NCI-H1694 (cell line): Measurements from ENCODE around the gene PI4KA.
A peak's percentile ranks its signal among the peaks of the same experiment; 100 is the strongest.
"Not testable (repeated sequence)": the region's sequence is repeated elsewhere in the genome, so short reads cannot be mapped to it uniquely, and the experiment has no call there.

Source experiments
- DNase-seq: peaks from one replicate; lab custom pipeline; 2025; lab: John Stamatoyannopoulos, UW

PI4KA gene

DNA sequence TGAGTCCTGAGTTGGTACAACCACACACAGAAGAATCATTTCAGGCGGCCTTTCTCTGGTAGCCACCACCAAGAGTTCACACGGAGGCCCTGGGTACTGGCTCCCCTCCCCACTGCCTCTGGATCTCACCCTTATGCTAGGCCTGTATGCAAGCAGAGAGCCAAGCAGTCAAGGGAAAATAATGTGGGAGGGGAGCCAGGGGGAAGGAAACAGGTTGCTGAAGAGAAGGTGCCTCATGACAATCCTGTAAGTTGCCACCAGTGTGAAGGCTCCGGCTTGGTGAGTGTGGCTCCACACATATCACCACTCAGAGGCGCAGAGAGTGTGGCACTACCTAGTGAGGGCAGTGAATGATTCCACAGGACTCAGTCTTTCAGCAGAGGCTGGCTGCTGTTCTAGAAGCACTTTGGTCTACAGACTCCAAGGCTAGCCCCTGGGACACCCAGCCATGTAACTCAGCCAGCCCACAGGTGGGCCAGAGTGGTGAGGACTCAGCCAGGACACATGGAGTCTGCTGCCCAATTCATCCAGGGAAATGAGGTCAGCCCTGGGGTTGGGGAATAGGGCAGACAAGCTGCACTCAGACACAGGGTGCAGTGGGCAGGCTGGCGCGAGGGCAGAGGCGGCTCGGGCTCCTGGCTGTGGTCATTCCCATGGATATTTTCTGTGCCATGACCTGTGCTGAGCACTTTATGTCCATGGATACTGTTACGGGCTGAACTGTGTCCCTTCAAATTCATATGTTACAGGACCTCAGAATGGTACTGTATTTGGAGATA lies 133.7 kb downstream of the PI4KA start:
- DNase-seq, result no peak

DNA sequence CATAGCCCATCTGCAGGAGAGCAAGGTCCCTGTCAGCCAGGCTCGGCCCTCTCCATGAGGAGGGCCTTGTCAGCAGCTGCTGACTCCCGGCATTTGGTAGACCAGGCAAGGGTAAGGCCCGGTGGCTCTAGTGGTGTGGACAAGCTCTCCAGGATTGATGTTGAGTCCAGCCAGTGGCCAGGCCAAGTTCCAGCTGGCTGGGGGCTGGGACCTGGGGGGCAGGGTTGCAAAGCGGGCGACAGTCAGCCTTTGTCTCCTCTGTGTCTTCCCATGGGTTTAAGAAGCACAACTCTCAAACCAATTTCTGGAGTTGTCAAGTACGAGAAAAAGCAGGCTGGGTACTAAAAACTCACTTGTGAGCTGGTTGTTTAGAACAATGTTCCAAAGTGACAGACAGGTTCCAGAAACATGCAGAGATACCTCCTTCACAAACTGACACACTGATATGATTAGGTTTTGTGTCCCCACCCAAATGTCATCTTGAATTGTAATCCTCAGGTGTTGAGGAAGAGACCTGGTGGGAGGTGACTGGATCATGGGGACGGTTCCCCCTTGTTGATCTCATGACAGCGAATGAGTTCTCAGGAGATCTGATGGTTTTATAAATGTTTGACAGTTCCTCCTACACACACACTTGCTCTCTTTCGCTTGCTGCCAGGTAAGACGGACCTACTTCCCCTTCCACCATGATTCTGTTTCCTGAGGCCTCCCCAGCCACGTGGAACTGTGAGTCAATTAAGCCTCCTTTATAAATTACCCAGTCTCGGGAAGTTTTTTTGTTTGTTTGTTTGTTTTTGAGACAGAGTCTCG lies 137.0 kb downstream of the PI4KA start:
- DNase-seq, result no peak

DNA sequence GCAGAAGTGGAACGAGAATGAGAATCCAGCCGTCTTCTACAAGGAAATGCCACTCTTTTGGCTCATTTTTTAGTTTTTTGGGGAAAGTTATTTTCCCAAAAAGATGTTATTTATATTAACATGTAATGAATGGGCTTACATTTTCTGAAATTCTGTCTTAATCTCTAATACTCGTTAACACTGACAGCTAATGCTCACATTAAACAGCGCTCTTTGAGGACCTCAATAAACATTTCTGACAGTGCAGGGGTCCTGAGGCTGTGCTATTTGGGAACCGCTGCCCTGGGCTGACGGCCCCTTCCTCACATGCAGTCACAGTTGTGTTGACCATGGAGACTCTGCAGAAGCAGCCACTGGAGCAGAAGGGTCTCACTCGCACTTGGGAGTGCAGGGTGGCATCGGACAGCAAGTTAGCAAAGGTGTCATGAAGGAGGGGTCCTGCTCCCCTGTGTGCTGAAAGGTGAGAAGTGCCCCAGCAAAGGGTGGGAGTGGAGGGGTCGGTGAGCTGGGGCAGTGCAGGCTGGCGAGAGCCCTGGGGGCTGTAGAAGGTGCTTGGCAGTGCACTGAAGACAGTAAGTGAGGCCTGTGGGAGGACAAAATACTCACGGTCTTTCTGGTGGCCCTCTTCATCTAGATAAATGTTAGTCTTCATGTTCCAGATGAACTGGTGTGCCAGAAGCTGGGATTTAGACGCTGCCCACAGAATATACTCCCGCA lies 137.8 kb downstream of the PI4KA start:
- DNase-seq, result no peak

DNA sequence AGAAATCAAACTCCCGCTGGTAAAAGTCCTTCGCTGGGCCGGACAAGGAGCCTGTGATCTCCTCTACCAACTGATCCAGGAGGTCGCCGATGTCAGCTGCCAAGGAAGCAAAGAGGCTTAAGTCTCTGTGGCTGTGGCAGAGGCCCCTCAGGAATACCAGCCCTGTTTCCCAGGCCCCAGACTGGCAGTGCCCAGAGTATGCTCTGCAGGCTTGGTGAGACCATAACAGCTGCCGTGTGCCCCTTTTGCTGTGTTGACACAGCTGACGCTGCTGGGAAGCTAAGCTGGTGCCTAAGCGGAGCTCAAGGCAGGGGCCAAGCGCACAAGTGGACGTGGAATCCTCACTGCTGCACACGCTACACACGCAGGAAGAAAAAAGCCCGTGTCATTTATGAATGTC lies 139.9 kb downstream of the PI4KA start:
- DNase-seq, result peak; percentile 21

DNA sequence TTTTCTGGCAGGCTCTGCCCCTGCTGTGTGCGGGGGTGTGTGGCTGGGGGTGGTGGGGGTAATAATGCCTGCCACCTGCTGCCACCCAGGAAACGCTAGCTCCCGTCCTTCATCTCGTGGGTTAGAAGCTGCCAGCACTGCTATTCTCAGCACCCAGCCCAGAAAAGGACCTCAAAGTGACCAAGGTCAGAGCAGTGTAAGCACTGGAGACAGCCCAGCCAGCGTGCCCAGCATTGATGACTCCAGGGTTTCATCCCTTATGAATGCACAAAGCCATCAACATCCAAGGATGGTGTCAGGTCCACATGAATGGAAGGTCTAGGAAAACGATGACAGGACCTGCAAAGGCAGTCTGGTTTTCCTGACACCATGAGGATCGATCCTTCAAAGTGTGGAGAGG lies 140.6 kb downstream of the PI4KA start:
- DNase-seq, result not testable (repeated sequence)

DNA sequence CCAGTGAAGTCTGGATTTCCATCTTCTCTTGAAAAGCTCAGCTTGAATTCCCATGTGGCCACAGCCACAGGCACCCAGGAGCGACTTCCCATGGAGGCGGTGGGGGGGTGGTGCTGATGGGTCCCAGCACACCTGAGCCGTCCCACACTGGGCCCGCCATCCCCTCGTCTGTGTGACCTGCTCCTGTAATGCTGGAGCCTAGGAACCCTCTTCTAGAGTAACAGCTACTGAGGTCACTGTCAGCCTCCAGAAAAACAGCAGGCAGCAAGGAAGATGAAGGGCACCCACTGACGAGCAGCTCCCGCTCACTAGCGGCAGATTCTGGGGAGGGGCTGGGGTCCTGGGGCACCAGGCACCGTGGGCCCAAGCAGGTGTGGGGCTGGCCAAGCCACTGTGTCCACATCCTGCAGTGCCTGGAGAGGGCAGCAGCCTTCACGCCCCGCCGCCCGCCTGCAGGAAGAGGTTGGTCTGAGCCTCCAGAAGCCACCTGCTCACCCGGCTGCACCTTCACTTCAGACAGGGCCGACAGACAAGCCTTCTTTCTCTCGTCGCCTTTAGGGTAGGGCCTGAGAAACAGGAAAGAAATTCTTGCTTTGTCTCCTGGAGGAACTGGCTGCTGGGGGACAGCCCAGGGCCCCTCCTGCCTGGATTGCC lies 141.3 kb downstream of the PI4KA start:
- not testable (repeated sequence) for DNase-seq

DNA sequence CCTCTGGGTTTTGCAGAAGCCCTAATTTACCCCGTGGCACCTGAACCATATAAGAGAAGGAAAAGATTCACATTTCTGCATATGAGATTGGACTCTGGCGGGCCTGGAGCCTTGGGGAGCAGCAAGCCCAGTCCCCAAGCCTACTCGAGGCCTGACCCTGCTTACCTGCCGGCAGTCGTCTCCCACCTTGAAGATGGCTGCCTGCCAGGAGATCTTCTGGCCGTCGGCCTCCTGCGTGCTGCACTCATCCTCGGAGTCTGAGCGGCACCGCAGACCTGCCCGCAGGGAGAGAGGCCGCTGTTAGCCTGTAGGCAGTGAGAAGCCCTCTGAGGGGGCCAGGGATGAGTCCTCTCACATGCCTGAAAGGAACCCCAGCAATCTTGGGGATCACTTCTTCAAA lies 145.5 kb downstream of the PI4KA start:
- not testable (repeated sequence) for DNase-seq

DNA sequence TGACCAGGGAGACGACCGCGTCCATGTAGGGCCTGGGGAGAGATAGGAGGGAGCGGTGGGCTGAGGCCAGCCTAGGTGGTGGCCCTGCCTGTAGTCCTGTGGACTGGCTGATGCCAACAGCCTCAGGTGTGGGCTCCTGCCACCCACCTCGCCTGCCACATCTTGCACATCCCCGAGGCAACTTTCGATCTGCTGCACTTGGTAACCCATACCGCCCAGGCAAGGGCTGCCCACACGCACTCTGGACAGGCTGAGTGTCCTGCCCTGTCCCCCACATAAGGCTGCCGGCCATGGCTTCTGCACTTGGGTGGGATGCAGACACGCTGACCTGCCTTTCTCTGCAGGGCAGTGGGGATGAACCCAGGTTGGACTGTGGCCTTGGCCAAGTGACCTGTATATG lies 148.6 kb downstream of the PI4KA start:
- DNase-seq, result not testable (repeated sequence)

DNA sequence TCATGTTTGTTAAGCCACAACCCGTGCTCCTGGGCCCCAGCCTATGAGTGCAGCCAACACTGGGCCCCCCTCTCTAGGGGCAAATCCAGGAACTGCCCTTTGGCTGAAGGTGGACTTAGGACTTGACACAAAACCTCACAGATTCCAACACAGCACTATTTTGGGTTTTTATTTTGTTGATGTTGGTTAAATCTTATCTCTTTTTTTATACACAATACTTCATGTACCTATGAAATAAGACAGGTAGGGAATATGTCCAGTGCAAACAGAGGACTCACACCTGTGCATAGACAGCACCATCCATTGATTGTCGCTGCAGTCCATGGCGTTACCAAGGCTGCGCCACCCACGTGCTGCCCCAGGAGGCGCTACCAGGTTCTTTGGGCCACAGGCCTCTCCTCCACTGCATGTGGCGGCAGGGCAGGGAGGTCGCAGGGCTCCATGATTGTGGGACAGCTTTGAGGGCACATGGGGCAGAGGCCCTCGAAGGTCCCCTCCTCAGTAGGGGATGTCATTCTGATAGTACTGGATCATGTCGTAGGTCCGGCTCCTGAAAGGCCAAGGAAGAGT lies 151.0 kb downstream of the PI4KA start:
- DNase-seq, result not testable (repeated sequence)

DNA sequence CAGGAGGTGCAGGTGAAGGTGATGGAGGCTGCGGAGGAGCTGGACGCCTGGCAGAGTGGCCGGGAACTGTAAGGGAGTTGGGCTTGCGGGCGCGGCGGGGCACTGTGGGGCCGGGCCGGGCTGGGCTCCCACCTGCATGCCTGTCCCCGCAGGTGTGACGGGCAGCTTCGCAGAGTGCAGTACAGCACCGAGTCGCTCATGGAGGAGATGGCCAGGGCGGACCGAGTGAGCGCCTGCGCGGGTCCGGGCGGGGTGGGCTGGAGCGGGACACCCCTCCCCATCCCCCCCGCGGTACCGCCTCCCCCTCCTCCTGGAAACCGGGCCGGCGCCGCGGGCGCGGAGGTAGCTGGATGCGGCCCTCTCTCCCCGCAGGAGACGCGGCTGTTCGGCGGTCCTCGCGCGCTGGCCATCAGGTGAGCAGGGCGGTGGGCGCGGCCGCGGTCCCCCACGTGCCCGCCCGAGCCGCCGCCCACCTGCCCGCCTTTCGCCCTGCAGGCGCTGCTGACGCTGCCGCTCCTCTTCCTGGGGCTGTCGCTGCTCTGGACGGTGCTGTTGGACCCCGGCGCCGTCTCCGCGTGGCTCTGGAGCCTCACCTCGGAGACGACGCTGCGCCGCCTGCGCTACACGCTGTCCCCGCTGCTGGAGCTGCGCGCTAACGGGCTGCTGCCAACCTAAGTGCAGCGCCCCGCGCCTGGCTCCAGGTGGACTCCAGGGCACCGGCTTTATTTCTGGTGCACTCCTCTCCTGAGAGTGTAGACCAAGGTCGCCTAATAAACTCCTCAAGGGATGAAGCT lies 154.6 kb downstream of the PI4KA start:
- not testable (repeated sequence) for DNase-seq

DNA sequence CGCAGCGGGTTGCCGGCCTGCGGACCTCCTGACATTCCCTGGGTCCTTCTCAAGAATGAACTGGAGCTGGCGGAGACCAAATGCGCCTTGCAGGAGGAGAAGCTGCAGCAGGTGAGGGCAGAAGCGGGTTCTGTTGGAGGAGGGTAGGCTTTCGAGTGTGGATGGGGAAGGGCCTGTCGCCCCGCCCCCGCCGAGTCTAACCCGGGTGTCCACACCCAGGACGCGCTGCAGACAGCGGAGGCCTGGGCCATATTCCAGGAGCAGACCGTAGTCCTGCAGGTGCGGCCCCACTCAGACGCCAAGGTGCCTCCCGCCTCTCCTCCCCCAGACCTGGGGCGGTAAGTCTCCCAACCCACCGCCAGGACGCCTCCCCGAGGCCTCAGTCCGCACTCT lies 155.2 kb downstream of the PI4KA start:
- DNase-seq, result not testable (repeated sequence)

DNA sequence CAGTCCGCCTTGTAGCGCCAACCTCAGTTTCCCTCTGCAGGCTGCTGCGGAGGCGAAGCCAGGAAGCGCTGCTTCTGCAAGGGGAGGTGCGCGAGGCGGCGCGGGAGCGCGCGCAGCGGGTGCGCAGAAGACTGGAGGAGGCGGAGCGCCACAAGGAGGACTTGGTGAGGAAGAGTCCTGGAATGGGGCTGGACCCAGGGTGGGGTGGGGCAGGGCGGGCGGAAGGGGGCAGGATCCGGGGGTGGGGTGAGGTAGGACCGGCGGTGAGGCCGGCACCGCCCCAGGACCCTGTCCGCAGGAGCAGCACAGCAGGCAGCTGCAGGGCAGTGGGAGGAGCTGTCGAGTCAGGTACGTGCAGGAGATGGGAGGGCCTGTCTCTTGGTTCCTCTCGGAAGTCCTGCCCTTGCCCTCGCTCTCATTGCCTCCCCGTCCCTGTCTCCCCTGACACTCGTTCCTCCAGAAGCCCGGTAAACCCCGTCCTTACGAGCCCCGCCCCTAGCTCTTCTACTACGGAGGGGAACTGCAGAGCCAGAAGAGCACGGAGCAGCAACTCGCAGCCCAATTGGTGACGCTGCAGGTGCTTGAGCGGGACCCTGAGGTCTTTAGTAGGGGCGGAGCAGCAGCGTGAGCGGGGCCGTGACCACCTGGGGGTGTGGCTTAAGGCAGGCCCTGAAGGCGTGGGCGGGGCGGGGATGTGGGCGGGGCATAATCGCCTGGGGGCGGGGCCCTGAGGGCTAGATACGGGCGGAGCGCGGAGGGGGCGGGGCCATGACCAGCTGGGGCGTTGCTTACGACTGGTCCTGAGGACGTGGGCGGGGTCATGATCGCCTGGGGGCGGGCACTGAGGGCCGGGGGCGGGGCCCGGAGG lies 155.8 kb downstream of the PI4KA start:
- DNase-seq, result peak; percentile 65

DNA sequence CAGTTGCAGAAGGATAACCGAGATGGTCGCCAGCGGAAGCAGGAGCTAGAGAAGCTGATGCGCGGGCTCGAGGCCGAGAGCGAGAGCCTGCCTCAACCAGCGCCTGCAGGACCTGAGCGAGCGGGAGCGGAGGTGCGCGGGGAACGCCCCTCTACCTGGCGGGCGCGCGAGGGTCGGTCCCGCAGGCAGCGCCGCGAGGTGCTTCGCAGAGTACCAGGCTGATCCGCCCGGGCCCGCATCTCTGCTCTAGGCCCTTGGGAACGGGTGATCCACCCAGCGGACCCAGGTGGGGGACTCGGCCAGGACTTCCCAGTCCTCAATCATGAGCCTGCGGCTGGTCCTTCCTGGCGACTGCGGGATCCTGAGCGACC lies 156.5 kb downstream of the PI4KA start:
- DNase-seq, result not testable (repeated sequence)

DNA sequence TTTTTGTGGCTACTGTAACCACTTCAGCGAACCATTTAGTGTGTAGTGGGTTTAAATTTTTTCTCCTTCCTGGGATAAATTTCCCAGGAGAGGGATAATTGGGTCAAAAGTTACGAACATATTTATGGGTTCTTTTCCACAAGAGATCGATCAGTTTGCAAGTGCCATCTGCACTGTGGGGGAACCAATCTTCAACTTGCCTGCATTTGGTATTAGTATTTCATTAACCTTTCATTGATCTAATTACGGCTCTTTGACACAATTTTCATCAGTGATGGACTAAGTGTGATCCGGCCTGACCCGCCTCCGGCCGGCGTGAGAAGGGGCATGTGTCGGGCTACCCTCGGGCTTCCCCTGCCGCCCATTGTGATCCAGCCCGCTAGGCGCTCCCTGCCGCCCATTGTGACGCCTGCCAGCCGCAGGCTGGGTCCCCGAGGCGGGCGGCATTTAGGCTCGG lies 156.9 kb downstream of the PI4KA start:
- DNase-seq, result not testable (repeated sequence)

DNA sequence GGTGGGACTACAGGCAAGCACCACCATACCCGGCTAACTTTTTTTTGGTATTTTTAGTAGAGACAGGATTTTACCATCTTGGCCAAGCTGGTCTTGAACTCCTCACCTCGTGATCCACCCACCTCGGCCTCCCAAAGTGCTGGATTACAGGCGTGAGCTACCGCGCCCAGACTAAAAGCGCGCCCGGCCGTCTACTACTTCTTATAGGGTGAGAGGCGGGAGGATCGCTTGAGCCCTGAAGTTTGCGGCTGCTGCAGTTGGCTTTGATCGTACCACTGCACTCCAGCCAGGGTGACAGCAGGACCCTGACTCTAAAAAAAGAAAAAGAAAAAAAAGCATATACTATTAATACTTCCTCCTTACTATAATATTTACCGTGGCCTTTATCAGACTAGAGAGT lies 158.3 kb downstream of the PI4KA start:
- not testable (repeated sequence) for DNase-seq

DNA sequence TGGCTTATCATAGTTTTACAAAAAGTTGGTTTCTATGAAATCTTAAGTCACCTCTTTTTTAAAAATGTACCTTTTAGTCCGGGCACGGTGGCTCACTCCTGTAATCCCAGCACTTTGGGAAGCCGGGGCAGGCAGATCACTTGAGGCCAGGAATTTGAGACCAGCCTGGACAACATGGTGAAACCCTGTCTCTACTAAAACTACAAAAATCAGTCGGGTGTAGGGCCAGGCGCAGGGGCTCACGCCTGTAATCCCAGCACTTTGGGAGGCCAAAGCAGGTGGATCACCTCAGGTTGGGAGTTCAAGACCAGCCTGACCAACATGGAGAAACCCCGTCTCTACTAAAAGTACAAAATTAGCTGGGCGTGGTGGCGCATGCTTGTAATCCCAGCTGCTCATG lies 158.8 kb downstream of the PI4KA start:
- not testable (repeated sequence) for DNase-seq

DNA sequence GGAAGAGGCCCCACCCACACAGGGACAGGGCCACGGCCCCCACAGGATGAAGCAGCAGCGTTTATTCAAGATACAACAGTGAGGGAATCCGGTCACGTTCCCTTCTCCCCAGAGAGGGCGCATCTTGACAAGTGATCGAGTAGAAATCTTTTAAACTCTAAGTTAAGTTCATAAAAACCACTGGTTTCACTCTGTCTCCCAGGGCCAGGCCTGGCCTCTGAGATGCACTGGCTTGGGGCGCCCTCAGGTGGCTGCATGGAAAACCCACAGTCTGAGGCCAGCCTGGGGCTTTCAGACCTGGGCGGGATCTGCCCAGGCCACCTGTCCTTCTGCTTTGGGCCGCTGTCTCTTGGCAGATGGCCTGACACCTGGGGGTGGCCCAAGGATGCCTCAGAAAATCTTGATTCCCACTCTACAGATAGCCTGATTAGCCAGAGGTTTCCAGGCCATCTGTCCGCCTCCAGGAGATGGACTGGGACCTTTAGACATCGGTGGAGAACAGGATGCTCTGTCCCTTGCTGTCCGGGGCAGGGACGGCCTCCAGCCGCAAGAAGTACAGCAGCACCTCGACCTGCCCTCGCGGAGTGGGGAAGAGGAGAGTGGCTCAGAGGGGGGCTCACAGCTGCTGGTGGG lies 161.0 kb downstream of the PI4KA start:
- DNase-seq, result peak; percentile 66

DNA sequence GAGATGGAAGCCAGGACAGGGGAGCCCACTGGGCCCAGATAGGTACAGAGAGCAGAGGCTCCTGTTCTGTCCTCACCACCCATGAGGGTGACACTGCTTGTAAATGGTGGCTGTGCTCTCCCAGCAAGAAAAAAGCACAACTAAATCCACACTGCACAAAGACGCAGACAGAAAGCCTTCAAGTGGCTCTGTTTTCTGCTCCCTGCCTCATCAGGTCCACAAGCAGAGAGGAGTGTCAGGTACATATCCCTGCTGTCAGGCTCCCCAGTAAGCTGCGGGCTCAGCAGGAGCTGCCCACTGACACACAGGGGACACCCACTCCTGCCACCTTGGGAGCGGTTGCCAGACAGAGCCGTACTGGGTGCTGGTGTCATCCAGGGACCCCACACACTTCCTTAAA lies 162.6 kb downstream of the PI4KA start:
- not testable (repeated sequence) for DNase-seq

DNA sequence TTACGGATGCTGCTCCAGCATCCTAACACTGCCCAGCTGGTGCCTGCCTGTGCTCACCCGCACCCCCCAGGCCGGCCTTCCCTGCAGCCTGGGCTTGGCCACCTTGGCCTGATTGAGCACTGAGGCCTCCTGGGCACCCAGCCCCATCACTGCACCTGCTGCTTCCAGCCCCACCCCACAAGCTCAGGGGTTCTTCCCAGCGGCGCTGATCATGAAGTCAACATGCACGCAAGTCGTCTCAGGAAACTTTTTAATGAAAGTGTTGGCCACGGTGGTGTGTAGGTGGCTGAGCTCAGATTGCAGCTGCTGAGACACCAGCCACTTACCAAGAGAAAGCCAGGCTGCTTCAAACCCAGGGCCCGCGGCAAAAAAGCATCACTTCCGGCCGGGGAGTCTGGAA lies 163.4 kb downstream of the PI4KA start:
- DNase-seq, result not testable (repeated sequence)
